SK-N-SH (cell line): ENCODE measurements around the gene SSPN.

ENCODE experiments used
- GABPA ChIP-seq: IDR thresholded peaks from 2 replicates; pipeline ENCODE4 v1.4.0; 2012; ENCODE audit warnings: low read depth, mild to moderate bottlenecking
- RAD21 ChIP-seq: IDR thresholded peaks from 2 replicates; pipeline ENCODE4 v1.6.1; 2012; ENCODE audit warnings: mild to moderate bottlenecking, low read length
- RCOR1 ChIP-seq: fragments of 150-350 bp; IDR thresholded peaks from 2 replicates; pipeline ENCODE4 v1.6.1; 2017; ENCODE audit warnings: antibody characterized with exemption, low read length
- RXRA ChIP-seq: IDR thresholded peaks from 2 replicates; pipeline ENCODE4 v1.4.0; 2012; ENCODE audit warnings: low read depth, mild to moderate bottlenecking, borderline replicate concordance
- TF ChIP-seq, protein P1 (sequence below): fragments of 200-600 bp; sonication (generic); IDR thresholded peaks from 2 replicates; pipeline ENCODE4 v1.6.1; 2017; ENCODE audit warnings: antibody characterized with exemption, mild to moderate bottlenecking, moderate library complexity

DNA sequence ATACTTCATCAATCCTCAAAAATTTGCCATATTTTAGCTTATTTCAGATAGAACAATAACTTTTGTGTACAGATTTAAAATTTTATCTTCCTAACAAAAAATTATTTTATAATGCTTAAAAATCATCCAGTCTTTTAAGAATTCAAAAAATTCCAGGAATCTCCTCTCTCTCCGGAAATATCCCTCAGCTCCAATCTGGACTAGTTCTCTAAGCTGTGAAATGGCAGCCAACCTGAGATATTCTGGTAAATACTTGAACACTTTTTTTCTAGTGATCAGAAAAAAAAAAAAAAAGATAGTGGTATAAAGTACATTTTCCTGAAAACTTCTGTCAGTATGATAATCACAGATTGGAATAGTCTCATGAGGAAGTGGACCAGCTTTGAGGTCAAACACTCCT is 57.6 kb downstream of the SSPN start:
- TF ChIP-seq, protein P1, sequence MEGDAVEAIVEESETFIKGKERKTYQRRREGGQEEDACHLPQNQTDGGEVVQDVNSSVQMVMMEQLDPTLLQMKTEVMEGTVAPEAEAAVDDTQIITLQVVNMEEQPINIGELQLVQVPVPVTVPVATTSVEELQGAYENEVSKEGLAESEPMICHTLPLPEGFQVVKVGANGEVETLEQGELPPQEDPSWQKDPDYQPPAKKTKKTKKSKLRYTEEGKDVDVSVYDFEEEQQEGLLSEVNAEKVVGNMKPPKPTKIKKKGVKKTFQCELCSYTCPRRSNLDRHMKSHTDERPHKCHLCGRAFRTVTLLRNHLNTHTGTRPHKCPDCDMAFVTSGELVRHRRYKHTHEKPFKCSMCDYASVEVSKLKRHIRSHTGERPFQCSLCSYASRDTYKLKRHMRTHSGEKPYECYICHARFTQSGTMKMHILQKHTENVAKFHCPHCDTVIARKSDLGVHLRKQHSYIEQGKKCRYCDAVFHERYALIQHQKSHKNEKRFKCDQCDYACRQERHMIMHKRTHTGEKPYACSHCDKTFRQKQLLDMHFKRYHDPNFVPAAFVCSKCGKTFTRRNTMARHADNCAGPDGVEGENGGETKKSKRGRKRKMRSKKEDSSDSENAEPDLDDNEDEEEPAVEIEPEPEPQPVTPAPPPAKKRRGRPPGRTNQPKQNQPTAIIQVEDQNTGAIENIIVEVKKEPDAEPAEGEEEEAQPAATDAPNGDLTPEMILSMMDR = no peak
- no peak for TF ChIP-seq RXRA
- no peak for TF ChIP-seq RAD21
- no peak for TF ChIP-seq RCOR1
- no peak for TF ChIP-seq GABPA
